GM18517 (cell line): ENCODE measurements around the gene NRXN3.
A peak's percentile ranks its signal among the peaks of the same experiment; 100 is the strongest.

Source experiments
- ATAC-seq: cut with Tn5 transposase; IDR thresholded peaks from one replicate; pipeline ENCODE4 v1.9.1; 2021; ENCODE audit warnings: mild to moderate bottlenecking, moderate library complexity; ENCODE audit not compliant: unreplicated experiment

NRXN3 gene

GRCh38 chr14:78240567-78240966 lies 70.4 kb downstream of the NRXN3 start:
- no peak for ATAC-seq

DNA sequence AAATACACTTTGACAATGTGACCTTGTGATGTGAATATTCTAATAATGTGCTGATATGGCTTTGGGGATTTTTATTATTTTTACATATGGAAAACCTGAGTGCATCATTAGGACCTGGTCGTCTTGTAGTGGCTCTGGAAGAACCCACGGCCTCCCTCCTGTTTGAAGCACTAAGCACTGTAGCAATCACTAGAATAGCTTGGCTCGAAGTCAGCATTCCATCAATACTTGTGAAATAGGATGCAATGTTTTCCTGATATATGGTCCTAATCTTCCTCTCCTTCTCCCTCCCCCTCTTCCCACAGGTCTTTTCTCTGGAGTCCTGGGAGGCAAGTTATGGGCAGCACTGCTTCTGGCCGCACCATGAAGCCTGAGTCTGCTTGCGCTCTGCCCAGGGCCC lies 71.9 kb downstream of the NRXN3 start:
- no peak for ATAC-seq

DNA sequence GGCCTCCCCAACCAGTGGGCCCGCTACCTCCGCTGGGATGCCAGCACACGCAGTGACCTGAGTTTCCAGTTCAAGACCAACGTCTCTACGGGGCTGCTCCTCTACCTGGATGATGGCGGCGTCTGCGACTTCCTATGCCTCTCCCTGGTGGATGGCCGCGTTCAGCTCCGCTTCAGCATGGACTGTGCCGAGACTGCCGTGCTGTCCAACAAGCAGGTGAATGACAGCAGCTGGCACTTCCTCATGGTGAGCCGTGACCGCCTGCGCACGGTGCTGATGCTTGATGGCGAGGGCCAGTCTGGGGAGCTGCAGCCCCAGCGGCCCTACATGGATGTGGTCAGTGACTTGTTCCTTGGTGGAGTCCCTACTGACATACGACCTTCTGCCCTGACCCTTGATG lies 73.0 kb downstream of the NRXN3 start:
- no peak for ATAC-seq

- no peak for ATAC-seq
Measured at GRCh38 chr14:78245238-78245637, 75.1 kb downstream of the NRXN3 start.

- ATAC-seq = no peak
Measured at GRCh38 chr14:78248501-78249090, 78.4 kb downstream of the NRXN3 start.

DNA sequence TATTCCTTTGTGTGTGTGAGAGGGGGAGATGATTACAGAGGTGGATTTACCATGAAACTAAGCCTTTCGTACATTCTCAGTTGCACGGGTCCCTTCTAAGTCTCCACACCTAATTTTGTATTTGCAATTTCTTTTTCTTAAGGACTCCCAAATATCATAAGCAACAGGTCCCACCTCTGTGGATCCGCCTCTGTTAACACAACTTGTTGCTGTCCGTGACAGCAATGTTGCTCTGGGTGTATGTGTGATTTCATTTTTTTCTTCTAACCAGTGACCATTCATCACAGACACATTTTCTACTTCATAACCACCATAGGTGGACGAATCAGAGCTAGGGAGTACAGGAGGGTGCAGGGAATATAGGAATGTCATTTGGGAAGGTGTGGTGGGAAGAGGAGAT lies 81.1 kb downstream of the NRXN3 start:
- no peak for ATAC-seq

GRCh38 chr14:78253986-78254385 lies 83.8 kb downstream of the NRXN3 start:
- ATAC-seq = no peak

DNA sequence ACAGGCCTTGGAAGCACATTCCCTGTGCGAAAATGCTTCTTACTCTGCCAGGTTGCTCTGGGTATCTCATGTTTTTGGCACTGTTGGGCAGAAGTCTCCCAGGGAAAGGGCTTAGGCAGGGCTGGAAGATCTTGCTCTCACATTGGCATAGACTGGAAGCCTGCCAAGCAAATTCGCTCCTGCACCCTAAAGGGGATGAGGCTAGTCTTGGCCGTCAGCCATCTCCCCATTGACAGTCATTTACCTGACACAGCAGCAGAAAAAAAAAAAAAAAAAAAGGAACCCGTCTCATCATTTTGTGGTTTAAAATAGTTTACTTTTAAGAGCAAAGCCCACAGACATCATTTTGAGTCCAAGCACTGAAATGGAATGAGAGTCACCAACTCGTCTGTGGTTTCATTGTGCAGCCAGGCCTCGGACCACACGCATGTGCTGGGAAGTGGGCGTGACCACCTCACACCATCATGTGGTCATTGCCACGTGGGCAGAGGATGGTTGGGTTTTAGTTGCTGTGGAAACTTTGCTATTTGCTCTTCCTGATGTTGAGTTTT lies 84.8 kb downstream of the NRXN3 start:
- ATAC-seq = no peak

GRCh38 chr14:78259831-78260230 lies 89.7 kb downstream of the NRXN3 start:
- ATAC-seq = no peak

- ATAC-seq = no peak
Measured at GRCh38 chr14:78278464-78279250, 108.5 kb downstream of the NRXN3 start.

- no peak for ATAC-seq
Measured at GRCh38 chr14:78282437-78282836, 112.3 kb downstream of the NRXN3 start.

- no peak for ATAC-seq
Measured at GRCh38 chr14:78286210-78286609, 116.0 kb downstream of the NRXN3 start.

- ATAC-seq = peak; percentile 79
Measured at GRCh38 chr14:78292003-78292402, 121.8 kb downstream of the NRXN3 start.

DNA sequence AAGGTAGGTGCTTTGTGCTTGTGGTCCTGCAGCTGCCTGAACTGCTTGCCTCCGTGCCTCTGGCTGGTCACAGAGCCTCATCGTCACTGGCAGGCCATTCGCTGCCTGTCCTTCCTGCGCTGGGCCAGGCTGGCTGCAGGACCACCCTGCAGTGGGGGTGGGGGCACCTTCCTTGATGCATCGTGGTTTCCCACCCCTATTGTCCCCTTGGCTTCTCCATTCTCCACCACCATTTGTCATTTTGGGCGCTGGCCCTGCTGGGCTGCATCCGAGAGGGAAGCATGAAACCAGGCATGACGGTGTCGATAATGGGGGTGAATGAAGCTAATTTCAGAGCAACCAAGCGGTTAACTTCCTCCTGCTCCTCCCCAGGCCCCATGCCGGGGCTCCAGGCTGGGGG lies 127.7 kb downstream of the NRXN3 start:
- no peak for ATAC-seq

GRCh38 chr14:78298298-78298697 lies 128.1 kb downstream of the NRXN3 start:
- no peak for ATAC-seq

DNA sequence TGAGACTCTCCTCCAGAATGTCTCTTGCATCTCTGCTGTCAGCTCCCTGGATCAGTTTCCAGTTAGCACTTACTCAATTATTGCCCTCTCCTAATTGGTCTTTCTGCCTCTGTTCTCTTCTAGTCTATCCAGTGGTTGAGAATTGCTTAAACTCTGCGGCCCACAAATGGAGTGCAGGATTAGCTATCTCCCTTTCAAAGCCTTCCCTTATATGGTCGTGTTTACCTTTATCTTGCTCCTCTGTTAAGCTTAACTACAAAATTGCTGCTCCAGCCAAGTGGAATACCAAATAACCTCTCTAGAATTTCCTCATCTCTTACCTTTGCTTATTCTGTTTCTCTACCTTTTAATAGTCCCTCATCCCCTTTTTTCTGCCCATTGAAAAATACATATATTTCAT lies 132.7 kb downstream of the NRXN3 start:
- ATAC-seq = no peak

- no peak for ATAC-seq
Measured at GRCh38 chr14:78307671-78308070, 137.5 kb downstream of the NRXN3 start.

DNA sequence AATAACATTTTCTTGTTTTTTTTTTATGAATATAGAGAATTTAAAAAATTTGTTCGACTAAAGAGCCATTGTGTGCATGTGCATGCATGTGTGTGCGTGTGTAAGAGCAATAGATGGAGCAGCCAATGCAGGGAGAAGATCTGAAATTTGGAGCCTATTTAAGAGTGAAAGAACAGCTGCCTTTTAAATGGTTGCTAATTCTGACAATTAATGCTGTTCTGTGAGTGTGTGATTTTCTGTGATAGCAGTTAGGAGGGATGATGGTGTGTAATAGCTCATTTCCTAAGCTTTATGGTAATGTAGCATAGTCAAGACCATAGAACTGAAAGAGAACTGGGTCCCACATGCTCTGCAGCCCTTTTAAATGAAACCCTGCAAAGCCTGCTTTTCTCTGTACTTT lies 137.9 kb downstream of the NRXN3 start:
- ATAC-seq = no peak

- ATAC-seq = no peak
Measured at GRCh38 chr14:78310272-78310671, 140.1 kb downstream of the NRXN3 start.

GRCh38 chr14:78313499-78313898 lies 143.3 kb downstream of the NRXN3 start:
- ATAC-seq = no peak

GRCh38 chr14:78314484-78314883 lies 144.3 kb downstream of the NRXN3 start:
- ATAC-seq = no peak

- no peak for ATAC-seq
Measured at GRCh38 chr14:78316052-78316451, 145.9 kb downstream of the NRXN3 start.
